ENCODE measurements around the gene GALP.
"Not testable (repeated sequence)": the region's sequence is repeated elsewhere in the genome, so short reads cannot be mapped to it uniquely, and the experiment has no call there.

DNA sequence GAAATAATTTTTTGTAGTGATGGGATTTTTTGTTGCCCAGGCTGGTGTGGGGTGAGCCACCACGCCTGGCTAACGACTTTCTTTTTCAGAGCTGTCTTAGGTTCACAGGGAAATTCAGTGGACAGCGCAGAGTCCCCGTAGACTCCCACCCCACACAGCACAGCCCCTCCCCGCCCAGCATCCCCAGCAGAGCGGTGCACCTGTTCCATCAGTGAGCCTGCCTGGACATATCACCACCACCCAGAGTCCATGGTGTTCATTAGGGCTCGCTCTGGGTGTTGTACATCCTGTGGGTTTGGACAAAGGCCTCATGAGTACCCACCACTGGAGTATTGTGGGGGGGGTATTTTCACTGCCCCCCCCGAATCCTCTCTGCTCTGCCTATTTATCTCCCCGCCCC is 34.2 kb downstream of the GALP start:
- TF ChIP-seq, protein P1, sequence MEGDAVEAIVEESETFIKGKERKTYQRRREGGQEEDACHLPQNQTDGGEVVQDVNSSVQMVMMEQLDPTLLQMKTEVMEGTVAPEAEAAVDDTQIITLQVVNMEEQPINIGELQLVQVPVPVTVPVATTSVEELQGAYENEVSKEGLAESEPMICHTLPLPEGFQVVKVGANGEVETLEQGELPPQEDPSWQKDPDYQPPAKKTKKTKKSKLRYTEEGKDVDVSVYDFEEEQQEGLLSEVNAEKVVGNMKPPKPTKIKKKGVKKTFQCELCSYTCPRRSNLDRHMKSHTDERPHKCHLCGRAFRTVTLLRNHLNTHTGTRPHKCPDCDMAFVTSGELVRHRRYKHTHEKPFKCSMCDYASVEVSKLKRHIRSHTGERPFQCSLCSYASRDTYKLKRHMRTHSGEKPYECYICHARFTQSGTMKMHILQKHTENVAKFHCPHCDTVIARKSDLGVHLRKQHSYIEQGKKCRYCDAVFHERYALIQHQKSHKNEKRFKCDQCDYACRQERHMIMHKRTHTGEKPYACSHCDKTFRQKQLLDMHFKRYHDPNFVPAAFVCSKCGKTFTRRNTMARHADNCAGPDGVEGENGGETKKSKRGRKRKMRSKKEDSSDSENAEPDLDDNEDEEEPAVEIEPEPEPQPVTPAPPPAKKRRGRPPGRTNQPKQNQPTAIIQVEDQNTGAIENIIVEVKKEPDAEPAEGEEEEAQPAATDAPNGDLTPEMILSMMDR (conservative IDR thresholded peaks at IDR 0.05; ENCODE audit: low read depth in 2 of 2), result not testable (repeated sequence)
- not testable (repeated sequence) for TF ChIP-seq STAT1 (IDR thresholded peaks at IDR 0.05; ENCODE audit: unreplicated experiment); ZNF331 (CRISPR knock-in tag; IDR thresholded peaks at IDR 0.05; ENCODE audit: low read depth); POLR2AphosphoS5 (IDR thresholded peaks at IDR 0.05; ENCODE audit: low read depth); EZH2 (IDR thresholded peaks at IDR 0.05; ENCODE audit: low read depth, unreplicated experiment); JUNB (IDR thresholded peaks at IDR 0.05; ENCODE audit: unreplicated experiment); CREB1 (CRISPR knock-in tag; IDR thresholded peaks at IDR 0.05; ENCODE audit: low read depth); EZH2phosphoT487 (IDR thresholded peaks at IDR 0.05; ENCODE audit: unreplicated experiment); ZNF114 (CRISPR knock-in tag; IDR thresholded peaks at IDR 0.05); NANOG (IDR thresholded peaks at IDR 0.05; ENCODE audit: borderline replicate concordance)
- TF ChIP-seq, protein P2, sequence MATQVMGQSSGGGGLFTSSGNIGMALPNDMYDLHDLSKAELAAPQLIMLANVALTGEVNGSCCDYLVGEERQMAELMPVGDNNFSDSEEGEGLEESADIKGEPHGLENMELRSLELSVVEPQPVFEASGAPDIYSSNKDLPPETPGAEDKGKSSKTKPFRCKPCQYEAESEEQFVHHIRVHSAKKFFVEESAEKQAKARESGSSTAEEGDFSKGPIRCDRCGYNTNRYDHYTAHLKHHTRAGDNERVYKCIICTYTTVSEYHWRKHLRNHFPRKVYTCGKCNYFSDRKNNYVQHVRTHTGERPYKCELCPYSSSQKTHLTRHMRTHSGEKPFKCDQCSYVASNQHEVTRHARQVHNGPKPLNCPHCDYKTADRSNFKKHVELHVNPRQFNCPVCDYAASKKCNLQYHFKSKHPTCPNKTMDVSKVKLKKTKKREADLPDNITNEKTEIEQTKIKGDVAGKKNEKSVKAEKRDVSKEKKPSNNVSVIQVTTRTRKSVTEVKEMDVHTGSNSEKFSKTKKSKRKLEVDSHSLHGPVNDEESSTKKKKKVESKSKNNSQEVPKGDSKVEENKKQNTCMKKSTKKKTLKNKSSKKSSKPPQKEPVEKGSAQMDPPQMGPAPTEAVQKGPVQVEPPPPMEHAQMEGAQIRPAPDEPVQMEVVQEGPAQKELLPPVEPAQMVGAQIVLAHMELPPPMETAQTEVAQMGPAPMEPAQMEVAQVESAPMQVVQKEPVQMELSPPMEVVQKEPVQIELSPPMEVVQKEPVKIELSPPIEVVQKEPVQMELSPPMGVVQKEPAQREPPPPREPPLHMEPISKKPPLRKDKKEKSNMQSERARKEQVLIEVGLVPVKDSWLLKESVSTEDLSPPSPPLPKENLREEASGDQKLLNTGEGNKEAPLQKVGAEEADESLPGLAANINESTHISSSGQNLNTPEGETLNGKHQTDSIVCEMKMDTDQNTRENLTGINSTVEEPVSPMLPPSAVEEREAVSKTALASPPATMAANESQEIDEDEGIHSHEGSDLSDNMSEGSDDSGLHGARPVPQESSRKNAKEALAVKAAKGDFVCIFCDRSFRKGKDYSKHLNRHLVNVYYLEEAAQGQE (IDR thresholded peaks at IDR 0.05; ENCODE audit: unreplicated experiment), result not testable (repeated sequence)
- TF ChIP-seq, protein P3, sequence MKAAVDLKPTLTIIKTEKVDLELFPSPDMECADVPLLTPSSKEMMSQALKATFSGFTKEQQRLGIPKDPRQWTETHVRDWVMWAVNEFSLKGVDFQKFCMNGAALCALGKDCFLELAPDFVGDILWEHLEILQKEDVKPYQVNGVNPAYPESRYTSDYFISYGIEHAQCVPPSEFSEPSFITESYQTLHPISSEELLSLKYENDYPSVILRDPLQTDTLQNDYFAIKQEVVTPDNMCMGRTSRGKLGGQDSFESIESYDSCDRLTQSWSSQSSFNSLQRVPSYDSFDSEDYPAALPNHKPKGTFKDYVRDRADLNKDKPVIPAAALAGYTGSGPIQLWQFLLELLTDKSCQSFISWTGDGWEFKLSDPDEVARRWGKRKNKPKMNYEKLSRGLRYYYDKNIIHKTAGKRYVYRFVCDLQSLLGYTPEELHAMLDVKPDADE (IDR thresholded peaks at IDR 0.05), result not testable (repeated sequence)
- TF ChIP-seq, protein P4, sequence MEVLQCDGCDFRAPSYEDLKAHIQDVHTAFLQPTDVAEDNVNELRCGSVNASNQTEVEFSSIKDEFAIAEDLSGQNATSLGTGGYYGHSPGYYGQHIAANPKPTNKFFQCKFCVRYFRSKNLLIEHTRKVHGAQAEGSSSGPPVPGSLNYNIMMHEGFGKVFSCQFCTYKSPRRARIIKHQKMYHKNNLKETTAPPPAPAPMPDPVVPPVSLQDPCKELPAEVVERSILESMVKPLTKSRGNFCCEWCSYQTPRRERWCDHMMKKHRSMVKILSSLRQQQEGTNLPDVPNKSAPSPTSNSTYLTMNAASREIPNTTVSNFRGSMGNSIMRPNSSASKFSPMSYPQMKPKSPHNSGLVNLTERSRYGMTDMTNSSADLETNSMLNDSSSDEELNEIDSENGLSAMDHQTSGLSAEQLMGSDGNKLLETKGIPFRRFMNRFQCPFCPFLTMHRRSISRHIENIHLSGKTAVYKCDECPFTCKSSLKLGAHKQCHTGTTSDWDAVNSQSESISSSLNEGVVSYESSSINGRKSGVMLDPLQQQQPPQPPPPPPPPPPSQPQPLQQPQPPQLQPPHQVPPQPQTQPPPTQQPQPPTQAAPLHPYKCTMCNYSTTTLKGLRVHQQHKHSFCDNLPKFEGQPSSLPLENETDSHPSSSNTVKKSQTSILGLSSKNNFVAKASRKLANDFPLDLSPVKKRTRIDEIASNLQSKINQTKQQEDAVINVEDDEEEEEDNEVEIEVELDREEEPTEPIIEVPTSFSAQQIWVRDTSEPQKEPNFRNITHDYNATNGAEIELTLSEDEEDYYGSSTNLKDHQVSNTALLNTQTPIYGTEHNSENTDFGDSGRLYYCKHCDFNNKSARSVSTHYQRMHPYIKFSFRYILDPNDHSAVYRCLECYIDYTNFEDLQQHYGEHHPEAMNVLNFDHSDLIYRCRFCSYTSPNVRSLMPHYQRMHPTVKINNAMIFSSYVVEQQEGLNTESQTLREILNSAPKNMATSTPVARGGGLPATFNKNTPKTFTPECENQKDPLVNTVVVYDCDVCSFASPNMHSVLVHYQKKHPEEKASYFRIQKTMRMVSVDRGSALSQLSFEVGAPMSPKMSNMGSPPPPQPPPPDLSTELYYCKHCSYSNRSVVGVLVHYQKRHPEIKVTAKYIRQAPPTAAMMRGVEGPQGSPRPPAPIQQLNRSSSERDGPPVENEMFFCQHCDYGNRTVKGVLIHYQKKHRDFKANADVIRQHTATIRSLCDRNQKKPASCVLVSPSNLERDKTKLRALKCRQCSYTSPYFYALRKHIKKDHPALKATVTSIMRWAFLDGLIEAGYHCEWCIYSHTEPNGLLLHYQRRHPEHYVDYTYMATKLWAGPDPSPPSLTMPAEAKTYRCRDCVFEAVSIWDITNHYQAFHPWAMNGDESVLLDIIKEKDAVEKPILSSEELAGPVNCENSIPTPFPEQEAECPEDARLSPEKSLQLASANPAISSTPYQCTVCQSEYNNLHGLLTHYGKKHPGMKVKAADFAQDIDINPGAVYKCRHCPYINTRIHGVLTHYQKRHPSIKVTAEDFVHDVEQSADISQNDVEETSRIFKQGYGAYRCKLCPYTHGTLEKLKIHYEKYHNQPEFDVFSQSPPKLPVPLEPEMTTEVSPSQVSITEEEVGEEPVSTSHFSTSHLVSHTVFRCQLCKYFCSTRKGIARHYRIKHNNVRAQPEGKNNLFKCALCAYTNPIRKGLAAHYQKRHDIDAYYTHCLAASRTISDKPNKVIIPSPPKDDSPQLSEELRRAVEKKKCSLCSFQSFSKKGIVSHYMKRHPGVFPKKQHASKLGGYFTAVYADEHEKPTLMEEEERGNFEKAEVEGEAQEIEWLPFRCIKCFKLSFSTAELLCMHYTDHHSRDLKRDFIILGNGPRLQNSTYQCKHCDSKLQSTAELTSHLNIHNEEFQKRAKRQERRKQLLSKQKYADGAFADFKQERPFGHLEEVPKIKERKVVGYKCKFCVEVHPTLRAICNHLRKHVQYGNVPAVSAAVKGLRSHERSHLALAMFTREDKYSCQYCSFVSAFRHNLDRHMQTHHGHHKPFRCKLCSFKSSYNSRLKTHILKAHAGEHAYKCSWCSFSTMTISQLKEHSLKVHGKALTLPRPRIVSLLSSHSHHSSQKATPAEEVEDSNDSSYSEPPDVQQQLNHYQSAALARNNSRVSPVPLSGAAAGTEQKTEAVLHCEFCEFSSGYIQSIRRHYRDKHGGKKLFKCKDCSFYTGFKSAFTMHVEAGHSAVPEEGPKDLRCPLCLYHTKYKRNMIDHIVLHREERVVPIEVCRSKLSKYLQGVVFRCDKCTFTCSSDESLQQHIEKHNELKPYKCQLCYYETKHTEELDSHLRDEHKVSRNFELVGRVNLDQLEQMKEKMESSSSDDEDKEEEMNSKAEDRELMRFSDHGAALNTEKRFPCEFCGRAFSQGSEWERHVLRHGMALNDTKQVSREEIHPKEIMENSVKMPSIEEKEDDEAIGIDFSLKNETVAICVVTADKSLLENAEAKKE (CRISPR knock-in tag; IDR thresholded peaks at IDR 0.05), result not testable (repeated sequence)
